ENCODE data around the gene SH3RF1. TPM values are rescaled to one million over a fixed set of nuclear protein-coding genes. Genes with fewer than 3 reads are reported as not detected.
A peak's percentile ranks its signal among the peaks of the same experiment; 100 is the strongest.

SH3RF1 gene
- total RNA-seq, 1 donor from 2014 or later = 19.6 TPM

- Mint-ChIP-seq H3K36me3 (no peaks in the 10 kb centered on the region), H3K27ac (peak overlapping the region; percentile 31), H3K27me3 (ENCODE audit: low read depth) (no peaks in the 10 kb centered on the region), H3K9me3 (no peaks in the 10 kb centered on the region), H3K4me3 (no peak overlapping the region), H3K4me1 (peaks cover 36% of the 10 kb centered on the region)
- no peak for DNase-seq (ENCODE audit: low spot score in 2 of 2, unreplicated experiment in 2 of 2)
- TF ChIP-seq CTCF (IDR thresholded peaks at IDR 0.05; ENCODE audit: unreplicated experiment) = no peak
Observed at GRCh38 chr4:169051761-169052593, 218.8 kb downstream of the SH3RF1 start.

GRCh38 chr4:169050881-169051760, 219.6 kb downstream of the SH3RF1 start:
- no peaks in the 10 kb centered on the region for H3K36me3 Mint-ChIP-seq
- DNase-seq (ENCODE audit: low spot score in 2 of 2, unreplicated experiment in 2 of 2) = no peak
- no peak for TF ChIP-seq CTCF (IDR thresholded peaks at IDR 0.05; ENCODE audit: unreplicated experiment)
- peak overlapping the region; percentile 78 for H3K27ac Mint-ChIP-seq
- H3K27me3 Mint-ChIP-seq (ENCODE audit: low read depth) = no peaks in the 10 kb centered on the region
- H3K9me3 Mint-ChIP-seq = no peaks in the 10 kb centered on the region
- peaks cover 36% of the 10 kb centered on the region for H3K4me1 Mint-ChIP-seq
- H3K4me3 Mint-ChIP-seq = no peak overlapping the region

GRCh38 chr4:169050284-169050683, 220.5 kb downstream of the SH3RF1 start:
- no peak for TF ChIP-seq CTCF (IDR thresholded peaks at IDR 0.05; ENCODE audit: unreplicated experiment)
- peak overlapping the region; percentile 78 for H3K27ac Mint-ChIP-seq

GRCh38 chr4:169048868-169049414, 221.8 kb downstream of the SH3RF1 start:
- no peak for TF ChIP-seq CTCF (IDR thresholded peaks at IDR 0.05; ENCODE audit: unreplicated experiment)
- Mint-ChIP-seq H3K27me3 (ENCODE audit: low read depth) (no peaks in the 10 kb centered on the region), H3K4me1 (peaks cover 36% of the 10 kb centered on the region), H3K36me3 (no peaks in the 10 kb centered on the region), H3K27ac (no peak overlapping the region), H3K4me3 (no peak overlapping the region), H3K9me3 (no peaks in the 10 kb centered on the region)
- no peak for DNase-seq (ENCODE audit: low spot score in 2 of 2, unreplicated experiment in 2 of 2)

More at GRCh38 chr4:169050284-169050683, 220.5 kb downstream of the SH3RF1 start:
- Mint-ChIP-seq H3K4me1 (peaks cover 36% of the 10 kb centered on the region), H3K4me3 (no peak overlapping the region), H3K36me3 (no peaks in the 10 kb centered on the region), H3K27me3 (ENCODE audit: low read depth) (no peaks in the 10 kb centered on the region), H3K9me3 (no peaks in the 10 kb centered on the region)
- no peak for DNase-seq (ENCODE audit: low spot score in 2 of 2, unreplicated experiment in 2 of 2)

GRCh38 chr4:169047956-169048355, 222.8 kb downstream of the SH3RF1 start:
- TF ChIP-seq CTCF (IDR thresholded peaks at IDR 0.05; ENCODE audit: unreplicated experiment) = no peak
- no peaks in the 10 kb centered on the region for H3K9me3 Mint-ChIP-seq
- H3K4me1 Mint-ChIP-seq = peaks cover 36% of the 10 kb centered on the region
- no peaks in the 10 kb centered on the region for H3K36me3 Mint-ChIP-seq
- H3K27me3 Mint-ChIP-seq (ENCODE audit: low read depth) = no peaks in the 10 kb centered on the region
- DNase-seq (ENCODE audit: low spot score in 2 of 2, unreplicated experiment in 2 of 2) = no peak
- no peak overlapping the region for H3K27ac Mint-ChIP-seq
- H3K4me3 Mint-ChIP-seq = no peak overlapping the region
